Thyroid gland (tissue), 4 donors: ENCODE results near the gene MED19.

Experiments
- POLR2A ChIP-seq, 2 donors: fragments of 450-650 bp; IDR thresholded peaks; one replicate each; pipeline ENCODE4 v1.6.1; 2017; ENCODE audit warnings: antibody characterized with exemption in 2 of 2, mild to moderate bottlenecking in 2 of 2, moderate library complexity in 1 of 2
- TF ChIP-seq, protein P1 (sequence below), 6 experiments: fragments of 200-600 bp in 3 of 6; fragments of 450-650 bp in 3 of 6; sonication (generic) in 3 of 6; IDR thresholded peaks; one replicate each; pipeline ENCODE4 v1.5.1; 2016 to 2019; ENCODE audit warnings: antibody characterized with exemption in 6 of 6, mild to moderate bottlenecking in 2 of 6, inconsistent platforms in 1 of 6, moderate library complexity in 1 of 6

DNA sequence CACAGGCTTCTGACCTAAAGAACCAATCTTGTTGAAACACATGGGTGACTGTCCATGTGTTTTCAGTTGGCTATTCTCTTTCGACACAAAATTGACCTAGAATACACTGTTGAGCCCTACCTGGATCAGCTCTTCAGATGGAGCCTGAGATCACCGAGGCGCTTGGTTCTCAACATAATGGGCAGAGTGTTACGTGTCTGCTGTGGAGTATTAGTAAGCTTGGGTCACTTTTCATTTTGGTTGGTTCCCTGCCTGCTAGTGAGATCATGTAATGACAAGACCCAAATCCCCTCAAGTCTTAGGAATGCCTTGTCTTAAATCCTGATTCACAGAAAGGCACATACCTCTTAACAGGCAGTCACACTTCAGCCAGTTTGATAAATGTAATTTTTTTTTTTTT lies 8.7 kb downstream of the MED19 start:
- TF ChIP-seq, protein P1, sequence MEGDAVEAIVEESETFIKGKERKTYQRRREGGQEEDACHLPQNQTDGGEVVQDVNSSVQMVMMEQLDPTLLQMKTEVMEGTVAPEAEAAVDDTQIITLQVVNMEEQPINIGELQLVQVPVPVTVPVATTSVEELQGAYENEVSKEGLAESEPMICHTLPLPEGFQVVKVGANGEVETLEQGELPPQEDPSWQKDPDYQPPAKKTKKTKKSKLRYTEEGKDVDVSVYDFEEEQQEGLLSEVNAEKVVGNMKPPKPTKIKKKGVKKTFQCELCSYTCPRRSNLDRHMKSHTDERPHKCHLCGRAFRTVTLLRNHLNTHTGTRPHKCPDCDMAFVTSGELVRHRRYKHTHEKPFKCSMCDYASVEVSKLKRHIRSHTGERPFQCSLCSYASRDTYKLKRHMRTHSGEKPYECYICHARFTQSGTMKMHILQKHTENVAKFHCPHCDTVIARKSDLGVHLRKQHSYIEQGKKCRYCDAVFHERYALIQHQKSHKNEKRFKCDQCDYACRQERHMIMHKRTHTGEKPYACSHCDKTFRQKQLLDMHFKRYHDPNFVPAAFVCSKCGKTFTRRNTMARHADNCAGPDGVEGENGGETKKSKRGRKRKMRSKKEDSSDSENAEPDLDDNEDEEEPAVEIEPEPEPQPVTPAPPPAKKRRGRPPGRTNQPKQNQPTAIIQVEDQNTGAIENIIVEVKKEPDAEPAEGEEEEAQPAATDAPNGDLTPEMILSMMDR (IDR thresholded peaks at IDR 0.05): no peak
- peak in 1 of 2 donors; percentile 33 for TF ChIP-seq POLR2A (IDR thresholded peaks at IDR 0.05)
